H9 (cell line): ENCODE data around the gene LRRC51. TPM values are rescaled to one million over a fixed set of nuclear protein-coding genes. Genes with fewer than 3 reads are reported as not detected.

Experiments
- DNase-seq: peaks from one replicate; pipeline ENCODE4 v3.0.0-alpha.2; 2017
- H2AFZ ChIP-seq: one replicate; pipeline ENCODE4 v1.6.1; 2013; ENCODE audit warnings: mild to moderate bottlenecking, low read length, control low read depth, moderate library complexity
- H2AK5ac ChIP-seq: 2 replicates; pipeline ENCODE4 v1.6.1; 2013; ENCODE audit warnings: low read length, control low read depth, mixed read lengths; ENCODE audit not compliant: insufficient read length
- H2BK120ac ChIP-seq: one replicate; pipeline ENCODE4 v1.6.1; 2013; ENCODE audit warnings: low read depth, mild to moderate bottlenecking, low read length, control low read depth, inconsistent platforms; ENCODE audit not compliant: poor library complexity, severe bottlenecking
- H2BK12ac ChIP-seq: 2 replicates; pipeline ENCODE4 v1.6.1; 2013; ENCODE audit warnings: low read length, control low read depth, mixed read lengths, low read depth; ENCODE audit not compliant: insufficient read length
- H2BK15ac ChIP-seq: 2 replicates; pipeline ENCODE4 v1.6.1; 2013; ENCODE audit warnings: low read depth, low read length, control low read depth
- H2BK20ac ChIP-seq: one replicate; pipeline ENCODE4 v1.6.1; 2013; ENCODE audit warnings: low read depth, mild to moderate bottlenecking, low read length, control low read depth, inconsistent platforms; ENCODE audit not compliant: poor library complexity, severe bottlenecking
- H2BK5ac ChIP-seq: 2 replicates; pipeline ENCODE4 v1.6.1; 2013; ENCODE audit warnings: low read length, control low read depth, mixed read lengths; ENCODE audit not compliant: insufficient read length
- H3K14ac ChIP-seq: 2 replicates; pipeline ENCODE4 v1.6.1; 2013; ENCODE audit warnings: low read length, control low read depth; ENCODE audit not compliant: insufficient read depth
- H3K18ac ChIP-seq: 2 replicates; pipeline ENCODE4 v1.6.1; 2013; ENCODE audit warnings: low read depth, mild to moderate bottlenecking, mixed read lengths, low read length, control low read depth; ENCODE audit not compliant: insufficient read length
- H3K23ac ChIP-seq: 2 replicates; pipeline ENCODE4 v1.6.1; 2013; ENCODE audit warnings: low read length, control low read depth, mixed read lengths, low read depth; ENCODE audit not compliant: insufficient read length
- H3K23me2 ChIP-seq: 2 replicates; pipeline ENCODE4 v1.6.1; 2013; ENCODE audit warnings: low read depth, mild to moderate bottlenecking, mixed read lengths, low read length, control low read depth; ENCODE audit not compliant: insufficient read length, poor library complexity, severe bottlenecking
- H3K27ac ChIP-seq: 2 replicates; pipeline ENCODE4 v1.5.1; 2013; ENCODE audit warnings: low read length, control low read depth, mixed read lengths, low read depth; ENCODE audit not compliant: insufficient read length
- H3K27me3 ChIP-seq: 2 replicates; pipeline ENCODE4 v1.6.1; 2013; ENCODE audit warnings: low read length, control low read depth, inconsistent platforms; ENCODE audit not compliant: insufficient read depth
- H3K4ac ChIP-seq: 2 replicates; pipeline ENCODE4 v1.6.1; 2013; ENCODE audit warnings: low read depth, mild to moderate bottlenecking, control low read depth, inconsistent platforms, low read length, moderate library complexity
- H3K4me1 ChIP-seq: 2 replicates; pipeline ENCODE4 v1.6.1; 2013; ENCODE audit warnings: low read length, control low read depth, inconsistent platforms; ENCODE audit not compliant: insufficient read depth
- H3K4me2 ChIP-seq: 2 replicates; pipeline ENCODE4 v1.6.1; 2013; ENCODE audit warnings: low read length, control low read depth, mixed read lengths; ENCODE audit not compliant: insufficient read length, insufficient read depth
- H3K56ac ChIP-seq: 2 replicates; pipeline ENCODE4 v1.6.1; 2013; ENCODE audit warnings: low read depth, mild to moderate bottlenecking, mixed read lengths, low read length, control low read depth; ENCODE audit not compliant: insufficient read length
- H3K79me1 ChIP-seq: 2 replicates; pipeline ENCODE4 v1.6.1; 2013; ENCODE audit warnings: low read depth, mild to moderate bottlenecking, moderate library complexity, low read length, control low read depth, inconsistent platforms; ENCODE audit not compliant: insufficient read depth, poor library complexity, severe bottlenecking
- H3K79me2 ChIP-seq: 2 replicates; pipeline ENCODE4 v1.6.1; 2013; ENCODE audit warnings: low read length, control low read depth, inconsistent platforms; ENCODE audit not compliant: insufficient read depth
- H3K9ac ChIP-seq: 2 replicates; pipeline ENCODE4 v1.6.1; 2013; ENCODE audit warnings: low read length, control low read depth, mixed read lengths; ENCODE audit not compliant: insufficient read length; ENCODE audit errors: extremely low read depth
- H3K9me3 ChIP-seq: one replicate; pipeline ENCODE4 v1.6.1; 2013; ENCODE audit warnings: low read depth, low read length, inconsistent platforms; ENCODE audit not compliant: control insufficient read depth
- H3T11ph ChIP-seq: one replicate; pipeline ENCODE4 v1.6.1; 2013; ENCODE audit warnings: mild to moderate bottlenecking, low read length, control low read depth, inconsistent platforms
- H4K20me1 ChIP-seq: one replicate; pipeline ENCODE4 v1.6.1; 2013; ENCODE audit not compliant: control insufficient read depth, insufficient read length, insufficient read depth
- H4K5ac ChIP-seq: 2 replicates; pipeline ENCODE4 v1.6.1; 2013; ENCODE audit warnings: low read depth, mild to moderate bottlenecking, mixed read lengths, low read length, control low read depth; ENCODE audit not compliant: insufficient read length
- H4K8ac ChIP-seq: replicated peaks from 2 replicates; pipeline ENCODE4 v1.6.1; 2013; ENCODE audit warnings: low read length, control low read depth, mixed read lengths, low read depth; ENCODE audit not compliant: insufficient read length
- H4K91ac ChIP-seq: 2 replicates; pipeline ENCODE4 v1.6.1; 2013; ENCODE audit warnings: low read depth, mild to moderate bottlenecking, moderate library complexity, mixed read lengths, low read length, control low read depth; ENCODE audit not compliant: insufficient read length
- H3K27ac Mint-ChIP-seq, 3 experiments: 2 replicates in 2 of 3; 3 replicates in 1 of 3; pipeline ENCODE4 v1.8.0; 2020 to 2021; ENCODE audit warnings: mixed read lengths in 3 of 3, mild to moderate bottlenecking in 1 of 3, moderate library complexity in 1 of 3
- H3K27me3 Mint-ChIP-seq: 2 replicates; pipeline ENCODE4 v1.8.0; 2021; ENCODE audit warnings: low read depth, mild to moderate bottlenecking, moderate library complexity, mixed read lengths
- H3K36me3 Mint-ChIP-seq, 3 experiments: 2 replicates in 2 of 3; 3 replicates in 1 of 3; pipeline ENCODE4 v1.8.0; 2020 to 2021; ENCODE audit warnings: low read depth in 3 of 3, mixed read lengths in 3 of 3; ENCODE audit not compliant: insufficient read depth in 1 of 3
- H3K4me1 Mint-ChIP-seq, 2 experiments: 2 replicates each; pipeline ENCODE4 v1.8.0; 2020; ENCODE audit warnings: mixed read lengths in 2 of 2
- H3K4me3 Mint-ChIP-seq, 2 experiments: 2 replicates in 1 of 2; 3 replicates in 1 of 2; pipeline ENCODE4 v1.8.0; 2020 to 2021; ENCODE audit warnings: mild to moderate bottlenecking in 2 of 2, mixed read lengths in 2 of 2, moderate library complexity in 1 of 2
- H3K9me3 Mint-ChIP-seq, 2 experiments: 2 replicates in 1 of 2; 3 replicates in 1 of 2; pipeline ENCODE4 v1.8.0; 2020; ENCODE audit warnings: mild to moderate bottlenecking in 2 of 2, mixed read lengths in 2 of 2, moderate library complexity in 1 of 2
- WGBS: extraction: QIAGEN DNeasy Blood & Tissue Kit; methylation state at CpG from one replicate; pipeline ENCODE4 v1.1.7; 2013; ENCODE audit warnings: missing lambda C conversion rate, low lambda C conversion rate, mixed read lengths; ENCODE audit not compliant: insufficient read length; ENCODE audit errors: extremely low coverage; 5-methylcytosine and 5-hydroxymethylcytosine counted together
- total RNA-seq: library from RNA; stranded (reverse); gene quantifications from 2 replicates; pipeline ENCODE4 v1.2.1, GENCODE V29; 2021
- TF ChIP-seq, protein P1 (sequence below): fragments of 200-600 bp; sonication (generic); conservative IDR thresholded peaks from 3 replicates; pipeline ENCODE4 v1.8.0; 2021; ENCODE audit warnings: antibody characterized with exemption, mild to moderate bottlenecking

LRRC51 gene
- total RNA-seq, 1 experiment from 2014 or later: 3.1 TPM

DNA sequence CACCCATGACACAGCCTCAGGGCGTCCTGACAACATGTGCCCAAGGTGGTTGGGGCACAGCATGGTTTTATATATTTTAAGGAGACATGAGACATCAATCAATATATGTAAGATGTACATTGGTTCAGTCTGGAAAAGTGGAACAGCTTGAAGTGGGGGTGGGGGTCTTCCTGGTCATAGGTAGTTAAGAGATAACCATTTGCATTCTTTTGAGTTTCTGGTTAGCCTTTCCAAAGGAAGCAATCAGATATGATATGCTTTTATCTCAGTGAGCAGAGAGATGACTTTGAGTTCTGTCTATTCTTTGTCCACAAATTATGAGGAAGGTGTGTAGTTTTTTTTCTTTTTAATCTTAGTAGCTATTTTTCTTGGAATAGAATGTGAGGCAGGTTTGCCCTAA, 42.0 kb downstream of the LRRC51 start:
- no peak overlapping the region; a peak in 1 of 7 replicates for H3K27ac Mint-ChIP-seq

More for the DNA sequence above, 42.0 kb downstream of the LRRC51 start:
- no peaks in the 10 kb centered on the region for H3K9me3 ChIP-seq
- H2BK20ac ChIP-seq: no peak overlapping the region
- peaks cover 41% of the 10 kb centered on the region for H3K27me3 Mint-ChIP-seq
- no peak overlapping the region for H3K56ac ChIP-seq
- H2BK15ac ChIP-seq: no peak overlapping the region
- H2AK5ac ChIP-seq: no peak overlapping the region
- TF ChIP-seq, protein P1, sequence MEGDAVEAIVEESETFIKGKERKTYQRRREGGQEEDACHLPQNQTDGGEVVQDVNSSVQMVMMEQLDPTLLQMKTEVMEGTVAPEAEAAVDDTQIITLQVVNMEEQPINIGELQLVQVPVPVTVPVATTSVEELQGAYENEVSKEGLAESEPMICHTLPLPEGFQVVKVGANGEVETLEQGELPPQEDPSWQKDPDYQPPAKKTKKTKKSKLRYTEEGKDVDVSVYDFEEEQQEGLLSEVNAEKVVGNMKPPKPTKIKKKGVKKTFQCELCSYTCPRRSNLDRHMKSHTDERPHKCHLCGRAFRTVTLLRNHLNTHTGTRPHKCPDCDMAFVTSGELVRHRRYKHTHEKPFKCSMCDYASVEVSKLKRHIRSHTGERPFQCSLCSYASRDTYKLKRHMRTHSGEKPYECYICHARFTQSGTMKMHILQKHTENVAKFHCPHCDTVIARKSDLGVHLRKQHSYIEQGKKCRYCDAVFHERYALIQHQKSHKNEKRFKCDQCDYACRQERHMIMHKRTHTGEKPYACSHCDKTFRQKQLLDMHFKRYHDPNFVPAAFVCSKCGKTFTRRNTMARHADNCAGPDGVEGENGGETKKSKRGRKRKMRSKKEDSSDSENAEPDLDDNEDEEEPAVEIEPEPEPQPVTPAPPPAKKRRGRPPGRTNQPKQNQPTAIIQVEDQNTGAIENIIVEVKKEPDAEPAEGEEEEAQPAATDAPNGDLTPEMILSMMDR: no peak
- H4K5ac ChIP-seq: no peak overlapping the region
- no peak overlapping the region for H3K9ac ChIP-seq
- H3K9me3 Mint-ChIP-seq: peaks cover 6 to 29% of the 10 kb centered on the region in 2 experiments; a peak in 4 of 5 replicates
- H3K4me3 Mint-ChIP-seq: no peak overlapping the region
- no peak overlapping the region for H4K91ac ChIP-seq
- no peak overlapping the region for H3K23ac ChIP-seq
- H3K23me2 ChIP-seq: no peaks in the 10 kb centered on the region
- H4K8ac ChIP-seq: no peak overlapping the region
- H3K27ac ChIP-seq: no peak overlapping the region
- H4K20me1 ChIP-seq: no peaks in the 10 kb centered on the region
- H3K4ac ChIP-seq: no peak overlapping the region
- H3K36me3 Mint-ChIP-seq: peaks cover 0 to 2% (median 0%) of the 10 kb centered on the region in 3 experiments; a peak in 1 of 7 replicates
- H3T11ph ChIP-seq: no peak overlapping the region
- WGBS: no CpG with 5 or more reads among the region's 1 CpG
- no peak overlapping the region for H3K18ac ChIP-seq
- no peaks in the 10 kb centered on the region for H3K4me1 Mint-ChIP-seq
- H2BK5ac ChIP-seq: no peak overlapping the region
- no peaks in the 10 kb centered on the region for H3K27me3 ChIP-seq
- H3K4me1 ChIP-seq: no peaks in the 10 kb centered on the region
- no peaks in the 10 kb centered on the region for H3K79me2 ChIP-seq
- H2AFZ ChIP-seq: no peak overlapping the region
- DNase-seq: no peak
- H3K79me1 ChIP-seq: no peaks in the 10 kb centered on the region
- no peak overlapping the region for H3K14ac ChIP-seq
- no peak overlapping the region for H2BK120ac ChIP-seq
- H2BK12ac ChIP-seq: no peak overlapping the region
- H3K4me2 ChIP-seq: no peak overlapping the region
